22Rv1 (cell line): ENCODE measurements around the gene LPAR1.

Source experiments
- CTCF ChIP-seq: fragments of 450-650 bp; IDR thresholded peaks from 2 replicates; pipeline ENCODE4 v1.5.1; 2017; ENCODE audit warnings: mild to moderate bottlenecking
- ZFX ChIP-seq: fragments of 450-650 bp; IDR thresholded peaks from 2 replicates; pipeline ENCODE4 v1.6.1; 2017; ENCODE audit warnings: antibody characterized with exemption, borderline replicate concordance

GRCh38 chr9:111023128-111023527, 15.1 kb downstream of the LPAR1 start:
- no peak for TF ChIP-seq CTCF
- no peak for TF ChIP-seq ZFX
